NOMO-1 treated with dmso at 0.1 percent for 144 hours (cell line): ENCODE results near the gene PAQR4.
A peak's percentile ranks its signal among the peaks of the same experiment; 100 is the strongest.

Experiments
- DNase-seq: peaks from one replicate; lab custom pipeline; 2025; ENCODE audit not compliant: unreplicated experiment; lab: John Stamatoyannopoulos, UW

The PAQR4 gene

DNA sequence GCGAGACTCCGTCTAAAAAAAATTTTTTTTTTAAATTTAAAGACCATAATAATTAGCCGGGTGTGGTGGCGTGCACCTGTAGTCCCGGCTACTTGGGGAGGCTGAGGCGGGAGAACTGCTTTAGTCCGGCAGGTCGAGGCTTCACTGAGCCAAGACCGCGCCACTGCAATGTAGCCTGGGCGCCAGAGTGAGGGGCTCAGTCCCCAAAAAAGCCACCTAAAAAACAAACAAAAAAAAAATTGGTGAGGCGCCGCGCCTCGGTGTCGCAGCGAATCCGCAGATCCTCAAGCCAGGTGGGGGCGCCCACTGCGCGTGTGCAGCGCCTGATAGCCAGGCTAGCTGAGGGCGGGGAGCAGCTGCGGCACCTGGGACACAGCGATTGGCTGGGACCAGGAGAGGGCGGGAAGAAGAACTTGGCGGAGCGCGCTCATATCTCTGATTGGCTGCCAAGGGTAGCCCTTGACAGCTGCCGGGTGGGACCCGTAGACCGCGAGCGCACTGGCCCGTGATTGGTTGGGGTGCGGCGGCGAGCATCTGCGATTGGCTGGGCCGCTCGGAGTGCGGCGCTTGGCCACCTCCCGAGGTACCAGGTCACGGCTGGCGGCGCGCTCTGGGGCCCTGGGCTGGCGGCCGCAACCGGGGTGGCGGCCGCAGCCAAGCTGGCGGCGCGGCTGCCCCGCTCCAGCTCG is 34.6 kb downstream of the PAQR4 start:
- DNase-seq = peak; percentile 99

- DNase-seq = no peak
Observed at GRCh38 chr16:3004319-3004718, 35.2 kb downstream of the PAQR4 start.

DNA sequence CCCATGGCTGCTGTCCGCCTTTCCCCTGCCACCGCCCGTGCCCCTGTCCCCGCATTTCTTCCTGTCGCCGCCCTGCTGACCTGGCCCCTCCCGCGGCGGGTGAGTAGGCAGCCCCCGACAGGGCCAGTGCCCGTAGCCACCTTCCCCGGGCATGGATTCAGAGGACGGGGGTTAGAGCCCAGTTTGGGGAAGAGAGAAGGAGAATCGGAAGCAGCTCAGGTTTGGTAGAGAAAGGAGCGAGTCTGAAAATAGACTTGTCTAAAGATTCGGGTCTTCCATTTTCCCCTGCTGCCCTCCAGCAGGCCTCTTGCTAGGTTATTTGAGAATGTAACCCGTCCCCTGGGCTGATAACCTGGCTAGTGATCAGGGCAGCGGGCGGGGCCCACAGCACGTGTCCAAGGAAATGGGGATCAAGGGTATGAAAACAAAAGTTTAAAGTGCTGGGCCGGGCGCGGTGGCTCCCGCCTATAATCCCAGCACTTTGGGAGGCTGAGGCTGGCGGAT is 35.7 kb downstream of the PAQR4 start:
- no peak for DNase-seq

DNA sequence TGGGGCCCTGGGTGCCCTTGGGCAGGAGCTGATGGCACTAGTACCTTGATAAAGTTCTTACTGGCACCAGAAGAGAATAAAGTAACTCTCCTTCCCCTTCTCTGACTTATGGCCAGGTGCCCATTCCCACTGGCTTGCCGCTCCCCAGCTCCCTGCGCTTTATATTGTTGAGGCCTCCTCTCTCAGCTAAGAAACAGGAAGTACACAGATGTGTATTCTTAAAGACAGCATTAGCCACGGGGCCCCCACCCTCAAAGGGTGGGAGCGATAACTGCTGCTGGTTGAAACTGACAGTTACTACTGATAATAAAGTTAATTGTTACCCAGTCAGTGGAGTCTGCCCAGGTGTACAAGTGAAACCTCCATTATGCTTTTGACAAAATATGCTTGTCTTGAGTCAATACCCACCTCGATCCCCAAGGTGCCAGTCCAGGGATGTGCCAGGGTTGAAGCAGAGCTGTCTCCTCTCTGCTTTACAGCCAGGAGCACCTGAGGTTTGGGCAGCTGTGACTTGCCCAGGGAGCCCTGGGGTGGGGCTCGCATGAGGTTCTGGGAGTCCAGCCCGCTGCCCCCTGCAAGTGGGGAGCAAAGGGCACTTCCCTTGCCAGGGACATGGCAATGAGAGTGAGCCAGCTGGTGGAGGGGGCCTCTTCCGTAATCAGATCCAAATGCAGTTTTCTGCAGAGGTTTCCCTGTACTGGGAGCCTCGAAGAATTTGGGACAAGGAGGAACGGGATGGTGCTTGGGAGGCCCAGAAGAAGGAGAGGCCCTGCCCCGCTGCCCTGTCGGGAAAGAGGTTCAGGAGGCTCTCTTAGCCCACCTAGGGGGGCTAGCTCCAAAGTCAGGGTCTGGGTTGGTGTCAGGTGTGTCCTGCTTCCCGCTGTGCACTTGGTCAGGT is 38.2 kb downstream of the PAQR4 start:
- peak; percentile 46 for DNase-seq

- DNase-seq = peak; percentile 46
Observed at GRCh38 chr16:3007957-3008689, 39.0 kb downstream of the PAQR4 start.

DNA sequence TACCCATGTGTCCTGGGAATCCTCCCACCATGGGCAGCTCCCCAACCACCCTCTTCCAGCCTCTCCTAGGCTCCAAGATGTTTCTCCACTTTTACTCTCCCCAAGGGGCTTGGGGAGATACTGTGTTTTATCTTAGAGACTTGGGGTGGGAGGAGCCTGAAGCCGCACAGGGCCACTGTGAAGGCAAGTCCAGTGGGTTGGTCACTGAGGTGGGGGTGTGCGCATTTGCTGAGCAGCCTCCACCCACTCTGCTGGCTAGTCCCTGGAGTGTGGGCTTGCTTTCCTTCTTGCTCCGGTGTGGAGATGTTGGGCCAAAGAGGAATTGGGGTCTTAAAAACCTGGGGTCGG is 39.5 kb downstream of the PAQR4 start:
- DNase-seq = no peak

DNA sequence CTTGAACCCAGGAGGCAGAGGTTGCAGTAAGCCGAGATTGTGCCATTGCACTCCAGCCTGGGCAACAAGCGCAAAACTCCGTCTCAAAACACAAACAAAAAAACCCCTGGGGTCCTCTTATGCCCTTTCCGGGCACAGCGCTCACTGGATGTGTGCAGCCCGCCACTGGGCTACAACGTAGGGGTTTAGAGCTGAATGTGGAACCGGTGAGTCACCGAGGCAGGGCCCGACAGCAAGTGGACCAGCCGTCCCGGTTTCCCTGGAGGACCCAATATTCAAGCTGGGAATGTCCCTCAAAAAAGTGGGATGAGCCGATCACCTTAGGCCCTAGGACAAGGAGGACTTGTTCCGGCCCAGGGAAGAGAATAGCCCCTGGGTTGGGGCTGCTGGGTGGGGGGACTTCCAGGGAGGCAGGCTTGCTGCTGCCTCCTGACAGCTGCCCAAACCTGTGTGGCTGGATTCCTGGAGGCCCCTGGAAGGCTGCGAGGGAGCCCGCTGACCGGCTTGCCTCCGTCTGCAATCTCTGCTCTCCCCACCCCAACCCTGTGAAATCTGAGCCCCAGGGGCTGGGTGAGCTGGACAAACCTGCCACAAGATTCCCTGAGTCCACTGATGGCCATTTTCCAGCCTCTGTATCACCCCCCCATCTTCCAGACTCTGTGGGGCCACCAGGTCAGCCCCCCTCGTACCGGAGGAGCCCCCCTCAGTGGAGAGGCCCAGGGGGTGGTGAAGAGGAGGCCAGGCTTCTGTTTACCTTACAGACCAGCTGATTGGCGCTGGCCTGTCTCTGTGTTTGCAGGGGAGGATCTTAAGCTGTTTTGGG is 40.6 kb downstream of the PAQR4 start:
- no peak for DNase-seq

DNA sequence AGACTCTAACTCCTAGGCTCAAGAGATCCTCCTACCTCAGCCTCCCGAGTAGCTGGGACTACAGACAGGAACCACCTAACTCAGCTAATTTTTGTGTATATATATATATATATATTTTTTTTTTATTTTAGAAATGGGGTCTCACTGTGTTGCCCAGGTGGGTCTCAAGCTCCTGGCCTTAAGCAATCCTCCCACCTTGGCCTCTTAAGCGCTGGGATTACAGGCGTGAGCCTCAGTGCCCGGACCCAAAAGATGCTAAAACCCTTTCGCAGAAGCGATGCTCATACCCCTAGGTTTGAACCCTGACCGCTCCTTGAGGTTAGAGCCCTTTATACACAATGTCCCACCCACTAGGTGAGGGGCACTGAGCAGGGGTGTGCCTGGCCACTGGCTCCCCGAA is 41.4 kb downstream of the PAQR4 start:
- no peak for DNase-seq

GRCh38 chr16:3012246-3012645 is 43.1 kb downstream of the PAQR4 start:
- DNase-seq = no peak

DNA sequence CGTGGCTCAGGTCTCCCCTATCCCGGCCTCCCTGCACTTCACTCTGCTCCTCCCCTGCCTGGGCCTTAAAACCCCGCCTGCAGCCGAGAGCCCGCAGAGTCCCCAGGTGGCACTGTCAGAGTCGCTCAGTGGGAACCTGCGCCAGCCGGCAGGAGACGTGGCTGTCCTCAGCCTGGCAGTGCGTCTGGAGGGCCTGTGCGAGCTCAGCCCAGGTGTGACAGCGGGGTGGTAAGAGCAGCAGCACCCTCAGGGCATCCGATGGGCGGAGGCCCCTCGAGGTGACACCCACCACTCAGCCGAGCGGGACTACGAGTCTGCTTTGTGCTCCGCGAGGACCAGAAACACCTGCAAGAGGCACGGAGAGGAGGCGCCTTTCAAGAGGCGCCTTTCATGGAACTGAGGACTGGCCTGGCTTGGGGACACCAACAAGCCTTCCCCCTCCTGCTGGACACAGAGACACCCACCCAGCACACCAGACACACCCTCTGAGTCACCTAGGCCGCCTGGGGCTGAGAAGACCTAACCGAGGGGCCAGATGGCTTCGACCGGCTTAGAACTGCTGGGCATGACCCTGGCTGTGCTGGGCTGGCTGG is 43.8 kb downstream of the PAQR4 start, which contains the start of gene CLDN9:
Gene CLDN9 (plus strand): TSS at position 96 of the 593 bp plus-strand sequence. CDS start 440 bp downstream, at position 536.
- DNase-seq = no peak

DNA sequence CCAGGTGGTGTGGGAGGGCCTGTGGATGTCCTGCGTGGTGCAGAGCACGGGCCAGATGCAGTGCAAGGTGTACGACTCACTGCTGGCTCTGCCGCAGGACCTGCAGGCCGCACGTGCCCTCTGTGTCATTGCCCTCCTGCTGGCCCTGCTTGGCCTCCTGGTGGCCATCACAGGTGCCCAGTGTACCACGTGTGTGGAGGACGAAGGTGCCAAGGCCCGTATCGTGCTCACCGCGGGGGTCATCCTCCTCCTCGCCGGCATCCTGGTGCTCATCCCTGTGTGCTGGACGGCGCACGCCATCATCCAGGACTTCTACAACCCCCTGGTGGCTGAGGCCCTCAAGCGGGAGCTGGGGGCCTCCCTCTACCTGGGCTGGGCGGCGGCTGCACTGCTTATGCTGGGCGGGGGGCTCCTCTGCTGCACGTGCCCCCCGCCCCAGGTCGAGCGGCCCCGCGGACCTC is 44.4 kb downstream of the PAQR4 start:
- no peak for DNase-seq

DNA sequence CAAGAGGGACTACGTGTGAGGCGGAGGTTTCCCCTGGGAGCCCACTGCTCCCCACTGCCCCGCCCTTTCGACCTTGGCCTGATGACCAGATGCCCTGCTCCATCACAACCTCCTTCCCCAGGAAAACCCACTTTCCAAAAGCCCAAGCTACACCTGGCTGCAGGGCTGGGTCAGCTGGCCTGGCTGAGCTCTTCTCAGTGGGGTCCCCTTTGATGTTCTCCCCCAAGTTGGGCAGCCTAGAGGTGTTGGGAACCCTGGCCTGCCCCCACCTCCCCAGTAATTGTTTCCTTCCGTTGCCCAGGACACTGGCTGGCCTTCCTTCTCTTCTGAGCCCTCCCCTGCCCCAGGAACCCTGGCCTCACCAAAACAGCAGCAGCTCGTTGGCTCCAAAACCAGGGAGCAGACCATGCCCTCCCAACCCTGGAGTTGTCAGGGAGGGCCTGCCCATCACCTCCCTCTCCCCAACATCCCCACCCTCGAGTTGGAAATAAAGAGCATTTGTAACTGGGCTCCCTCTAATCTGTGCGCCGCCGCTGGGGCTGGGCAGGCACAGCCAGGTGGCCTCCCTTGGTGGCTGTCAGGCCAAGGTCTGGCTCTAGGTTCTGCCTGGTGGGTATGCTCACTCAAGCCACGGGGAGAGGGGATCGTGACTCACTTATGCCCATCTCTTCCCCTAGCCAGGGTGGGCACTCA is 45.0 kb downstream of the PAQR4 start:
- DNase-seq = no peak

- no peak for DNase-seq
Observed at GRCh38 chr16:3014971-3015370, 45.8 kb downstream of the PAQR4 start.

DNA sequence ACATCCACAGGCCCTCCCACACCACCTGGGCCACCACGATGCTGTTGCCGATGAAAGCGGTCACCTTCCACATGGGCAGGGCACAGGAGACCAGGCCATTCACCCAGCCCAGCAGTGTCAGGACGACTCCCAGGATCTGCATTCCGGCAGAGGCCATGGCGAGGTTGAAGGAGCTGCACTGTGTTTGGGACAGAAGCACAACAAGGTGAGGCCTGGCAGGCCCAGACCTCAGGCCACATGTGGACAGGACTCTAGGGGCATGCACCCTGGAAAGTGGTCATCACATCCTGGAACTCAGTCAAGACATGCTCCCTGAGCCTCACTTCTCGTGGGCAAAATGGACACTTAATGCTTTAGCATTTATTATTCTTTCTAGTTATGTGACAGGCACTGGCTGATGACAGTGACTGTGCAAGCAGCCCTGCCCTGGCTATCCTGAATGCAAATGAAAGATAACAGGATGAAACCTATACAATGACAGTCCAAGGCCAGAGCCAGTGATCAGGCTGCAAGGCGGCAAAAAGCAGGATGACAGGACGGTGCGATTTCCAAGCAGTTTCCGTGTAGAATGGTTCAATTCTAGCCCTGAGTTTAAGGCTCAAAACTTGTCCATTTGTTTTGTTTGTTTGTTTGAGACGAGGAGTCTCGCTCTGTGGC is 46.8 kb downstream of the PAQR4 start:
- no peak for DNase-seq

- no peak for DNase-seq
Observed at GRCh38 chr16:3017344-3017743, 48.2 kb downstream of the PAQR4 start.

DNA sequence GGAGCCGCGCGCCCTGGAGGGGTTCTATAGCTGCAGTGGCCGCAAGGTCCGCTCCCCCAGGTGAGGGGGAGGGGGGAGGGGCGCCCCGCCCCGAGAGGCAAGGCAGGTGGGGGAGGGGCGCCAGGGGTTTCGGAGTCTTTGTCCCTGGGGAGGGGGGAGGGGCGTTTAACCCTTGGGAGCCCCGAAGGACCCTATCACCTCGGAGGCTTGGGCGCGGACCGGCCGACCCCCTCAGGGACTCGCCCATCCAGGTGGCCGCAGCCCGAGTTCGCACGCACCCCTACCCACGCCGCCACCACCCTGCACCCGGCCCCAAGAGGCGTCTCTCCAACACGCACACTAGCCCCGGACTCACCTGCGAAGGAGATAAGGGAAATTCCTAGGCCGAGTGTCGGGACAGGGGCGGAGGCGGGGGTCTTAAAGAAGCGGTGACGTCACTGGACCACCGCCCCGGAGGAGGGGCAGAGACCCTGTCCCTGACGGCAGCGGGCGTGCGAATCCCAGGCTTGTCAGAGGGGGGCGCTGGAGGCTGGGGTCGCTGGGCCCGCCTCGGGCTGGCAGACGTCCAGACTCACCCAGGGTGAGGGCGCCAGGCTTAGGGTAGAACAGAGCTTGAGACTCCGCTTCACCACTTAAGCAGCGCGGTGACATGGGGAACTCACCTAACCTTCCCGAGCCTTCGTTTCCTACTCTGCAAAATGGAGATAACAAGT is 48.8 kb downstream of the PAQR4 start, which contains the start of gene CLDN6:
Gene CLDN6 (minus strand): TSS at position 390 of the 713 bp plus-strand sequence. CDS start 2,162 bp downstream, outside the sequence.
- no peak for DNase-seq

DNA sequence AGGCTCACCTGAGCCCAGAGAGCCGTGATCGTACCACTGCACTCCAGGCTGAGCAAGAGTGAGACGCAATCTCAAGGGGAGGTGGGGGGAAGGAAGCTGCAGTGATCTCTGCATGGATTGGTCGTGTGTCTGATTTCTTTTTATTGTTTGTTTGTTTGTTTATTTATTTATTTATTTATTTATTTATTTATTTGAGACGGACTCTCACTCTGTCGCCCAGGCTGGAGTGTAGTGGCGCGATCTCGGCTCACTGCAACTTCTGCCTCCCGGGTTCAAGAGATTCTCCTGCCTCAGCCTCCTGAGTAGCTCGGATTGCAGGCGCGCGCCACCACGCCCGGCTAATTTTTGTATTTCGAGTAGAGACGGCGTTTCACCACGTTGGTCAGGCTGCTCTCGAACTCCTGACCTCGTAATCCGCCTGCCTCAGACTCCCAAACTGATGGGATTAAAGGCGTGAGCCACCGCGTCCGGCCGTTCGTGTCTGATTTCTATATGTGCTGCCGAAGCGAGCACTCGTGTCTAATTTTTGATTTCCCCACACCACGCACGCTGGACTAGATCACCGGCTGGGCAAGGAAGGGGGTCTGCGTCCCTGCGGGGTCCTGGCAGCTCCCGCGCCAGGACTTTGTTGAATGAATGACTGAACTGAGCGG is 50.6 kb downstream of the PAQR4 start:
- no peak for DNase-seq

DNA sequence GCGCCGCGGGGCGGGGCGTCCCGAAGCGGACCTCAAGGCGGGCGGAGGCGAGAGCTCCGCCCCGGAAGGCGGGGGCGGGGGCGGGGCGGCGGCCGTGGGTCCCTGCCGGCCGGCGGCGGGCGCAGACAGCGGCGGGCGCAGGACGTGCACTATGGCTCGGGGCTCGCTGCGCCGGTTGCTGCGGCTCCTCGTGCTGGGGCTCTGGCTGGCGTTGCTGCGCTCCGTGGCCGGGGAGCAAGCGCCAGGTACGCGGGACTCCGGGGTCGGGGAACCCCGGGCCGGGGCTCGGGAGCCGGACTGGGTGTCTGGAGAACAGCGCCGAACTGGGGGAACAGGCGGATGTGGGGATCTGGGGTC is 51.1 kb downstream of the PAQR4 start, which contains the start of gene TNFRSF12A:
Gene TNFRSF12A (plus strand): TSS at position 122 of the 357 bp plus-strand sequence. CDS start 30 bp downstream, at position 152.
- DNase-seq = peak; percentile 57
